Activated CD4-positive, CD25-positive, alpha-beta regulatory T cell (primary cell): ENCODE data around the gene POLR3GL.

ENCODE experiments used
- DNase-seq, 4 experiments: peaks; one replicate each; lab custom pipeline; 2025; lab: John Stamatoyannopoulos, UW

POLR3GL gene

DNA sequence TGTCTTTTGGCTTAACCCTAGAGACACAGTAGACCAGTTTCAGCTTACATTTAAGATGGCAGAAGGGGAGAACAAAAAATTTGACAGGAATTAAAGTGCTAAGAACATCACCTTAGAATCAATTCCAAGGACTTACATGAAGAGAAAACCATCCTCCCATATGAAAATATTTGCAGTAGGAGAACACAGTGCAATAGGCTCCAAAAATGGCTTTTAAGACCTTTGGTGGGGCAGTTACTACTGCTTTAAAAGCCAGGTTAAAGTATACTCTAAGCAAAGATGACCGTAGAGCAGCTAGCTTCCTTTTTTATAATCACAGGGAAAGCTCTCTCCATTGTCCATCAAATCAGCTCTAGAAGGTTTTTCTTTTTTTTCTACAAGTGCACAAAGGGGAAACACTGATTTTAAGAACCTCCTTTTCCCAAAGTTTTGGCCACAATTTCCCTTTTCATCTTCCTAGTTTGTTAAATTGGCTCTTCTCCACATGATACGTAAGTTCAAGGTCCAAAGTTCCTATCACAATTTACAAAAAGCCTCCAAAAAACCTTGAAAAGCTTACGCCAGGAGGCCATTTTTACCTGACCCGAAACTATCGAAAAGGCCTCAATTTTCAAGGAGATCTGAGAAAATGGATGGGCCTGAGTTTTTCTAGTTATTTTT is 28.6 kb downstream of the POLR3GL start:
- DNase-seq, result no peak

DNA sequence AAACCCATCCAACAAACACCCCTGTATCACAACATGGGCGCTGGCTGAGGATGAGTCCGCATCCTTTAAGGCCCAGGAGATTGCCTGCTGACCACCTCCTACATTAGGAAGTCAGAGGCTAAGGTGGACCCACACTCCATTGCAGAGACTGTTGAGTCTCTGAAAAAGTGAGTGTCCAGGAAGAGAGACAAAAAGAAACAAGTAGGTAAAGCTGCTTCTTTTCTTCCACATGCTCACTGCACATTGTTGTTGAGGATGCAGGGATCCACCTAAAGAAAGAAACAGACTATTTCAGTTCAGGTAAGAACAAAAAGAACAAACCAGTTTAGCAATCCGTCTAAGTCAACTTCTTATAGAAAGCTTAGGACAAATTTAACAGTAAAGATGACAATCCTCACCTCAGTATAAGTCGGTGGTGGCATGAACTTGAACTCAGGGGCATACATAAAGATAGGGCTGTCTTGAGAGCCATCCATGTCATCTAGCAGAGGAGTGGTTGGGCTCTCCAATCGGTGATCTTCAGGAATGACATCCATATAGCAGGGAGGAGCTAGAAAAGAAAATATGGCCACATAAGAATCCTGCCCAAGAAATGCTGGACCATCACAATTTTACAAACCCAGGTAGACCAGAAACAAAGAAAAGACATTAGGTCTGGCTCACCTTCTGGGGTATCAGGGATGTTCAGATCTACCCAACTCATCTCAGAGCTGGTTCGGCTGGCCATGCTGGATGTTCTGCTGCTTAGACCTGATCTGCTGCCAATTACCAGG is 29.3 kb downstream of the POLR3GL start:
- no peak for DNase-seq

DNA sequence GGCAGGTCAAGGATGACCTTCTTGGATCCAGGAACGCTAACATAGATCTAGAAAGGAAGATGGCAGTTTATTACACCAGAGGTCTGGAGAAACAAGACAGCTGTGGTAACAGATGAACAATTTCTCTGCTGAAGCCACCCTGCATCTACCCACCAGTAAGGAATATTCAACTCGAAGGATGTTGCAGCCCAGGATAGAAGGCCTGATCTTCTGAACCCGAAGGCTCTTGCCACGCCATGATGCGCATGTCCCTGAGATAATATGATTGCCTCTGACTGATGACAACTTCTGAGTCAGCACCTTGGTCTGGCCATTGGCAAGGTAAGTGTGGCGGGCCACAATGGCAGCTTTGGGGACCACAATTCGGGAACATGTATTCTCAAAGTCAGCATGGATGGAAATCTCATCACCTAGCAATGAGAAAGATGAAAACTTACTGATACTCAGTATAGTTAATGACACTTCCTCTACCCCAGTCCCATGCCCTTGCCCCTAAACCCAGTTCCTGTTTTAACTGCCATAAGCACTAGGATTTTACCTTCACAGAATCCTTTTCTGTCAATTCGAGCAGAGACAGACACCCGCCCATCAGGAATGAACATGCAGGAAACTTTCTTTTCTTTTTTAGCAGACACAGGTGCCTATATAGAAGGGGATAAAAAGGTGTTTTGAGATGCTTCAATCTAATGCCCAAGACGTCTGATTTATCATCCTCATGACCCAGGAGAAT is 30.1 kb downstream of the POLR3GL start:
- DNase-seq, result no peak

DNA sequence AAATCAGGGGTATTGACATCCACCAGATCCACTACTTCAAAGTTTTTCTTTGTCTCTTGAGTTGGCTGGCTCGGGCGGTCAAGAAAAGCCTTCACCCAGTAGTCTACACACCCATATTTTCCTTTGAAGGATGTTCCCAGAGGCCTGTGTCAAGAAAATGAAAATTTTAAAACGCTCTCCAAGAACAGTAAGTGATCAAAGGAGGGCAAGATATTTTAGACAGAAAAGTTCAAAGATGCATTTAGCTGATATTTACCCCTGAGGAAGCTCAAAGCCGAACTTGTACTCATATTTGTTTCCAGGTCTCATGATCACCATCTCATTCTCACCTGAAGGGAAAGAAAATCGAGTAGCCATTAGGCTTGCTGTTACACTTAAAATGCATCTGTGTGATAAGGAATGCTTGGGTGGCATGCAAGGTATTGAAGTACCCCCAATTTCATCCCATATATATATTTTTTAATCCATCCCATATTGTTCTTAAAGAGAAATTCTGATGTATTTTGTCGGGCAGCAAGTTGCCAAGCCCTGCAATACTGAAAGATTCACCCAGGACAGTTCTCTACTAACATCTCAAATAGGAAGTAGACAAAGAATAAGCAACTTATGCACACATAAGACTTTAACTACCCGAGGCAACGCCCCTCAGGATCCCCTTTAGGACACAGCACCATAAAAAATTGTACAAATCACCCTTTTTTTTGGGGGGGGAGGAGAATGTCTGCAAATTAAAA is 30.8 kb downstream of the POLR3GL start:
- DNase-seq, result no peak

DNA sequence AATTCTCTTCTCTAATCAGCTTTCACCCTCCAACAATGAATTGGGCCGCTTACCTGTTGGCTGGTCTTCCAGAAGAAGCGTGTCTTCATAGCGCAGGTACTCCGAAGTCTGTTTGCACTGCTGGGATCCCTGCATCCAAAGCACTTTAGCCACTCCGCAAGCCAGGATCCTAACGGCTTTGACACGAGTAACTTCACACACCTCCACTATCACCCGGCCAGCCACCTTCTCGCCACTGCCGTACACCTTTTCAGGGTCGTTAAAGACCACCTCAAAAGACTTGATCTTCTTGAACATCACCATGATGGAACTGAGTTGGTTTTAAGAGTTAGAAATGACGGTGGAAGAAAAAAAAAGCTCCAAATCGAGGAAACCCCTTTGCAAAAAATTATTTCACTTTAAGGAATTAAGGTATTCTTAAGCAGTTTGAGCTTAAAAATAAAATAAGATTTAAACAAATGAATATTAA is 31.5 kb downstream of the POLR3GL start:
- no peak for DNase-seq

DNA sequence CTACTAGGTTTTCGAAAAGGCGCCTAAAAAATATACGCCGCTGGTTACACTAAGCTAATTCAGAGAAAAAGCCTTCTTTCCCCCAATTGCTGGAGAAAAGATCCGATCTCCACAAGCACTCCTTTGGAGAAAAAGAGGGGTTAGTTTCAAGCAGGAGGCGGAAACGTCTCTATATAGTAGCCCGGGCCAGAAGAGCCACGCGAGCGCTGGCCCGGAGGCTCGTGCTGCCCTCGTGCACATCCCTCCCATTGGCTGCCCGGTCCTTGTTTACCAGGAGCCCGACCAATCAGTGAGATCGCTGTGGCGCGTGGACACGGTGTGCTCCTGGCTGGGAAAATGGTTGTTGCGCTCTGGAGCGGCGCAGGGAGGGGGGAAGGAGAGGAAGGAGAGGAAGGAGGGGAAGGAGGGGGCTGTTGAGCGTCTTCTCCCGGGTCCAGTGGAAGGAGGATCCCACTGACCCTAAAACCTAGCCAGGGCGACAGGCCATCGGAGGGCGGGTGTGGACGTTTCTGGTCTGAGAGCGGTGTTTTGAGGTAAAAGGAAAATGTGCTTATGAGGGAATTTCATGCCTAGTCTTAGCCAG is 32.0 kb downstream of the POLR3GL start, which contains the start of gene TXNIP:
Gene TXNIP (minus strand): TSS at position 147 of the 583 bp plus-strand sequence. CDS start 313 bp downstream, outside the sequence.
- DNase-seq, result peak; percentile 75 to 86 (median 79)

DNA sequence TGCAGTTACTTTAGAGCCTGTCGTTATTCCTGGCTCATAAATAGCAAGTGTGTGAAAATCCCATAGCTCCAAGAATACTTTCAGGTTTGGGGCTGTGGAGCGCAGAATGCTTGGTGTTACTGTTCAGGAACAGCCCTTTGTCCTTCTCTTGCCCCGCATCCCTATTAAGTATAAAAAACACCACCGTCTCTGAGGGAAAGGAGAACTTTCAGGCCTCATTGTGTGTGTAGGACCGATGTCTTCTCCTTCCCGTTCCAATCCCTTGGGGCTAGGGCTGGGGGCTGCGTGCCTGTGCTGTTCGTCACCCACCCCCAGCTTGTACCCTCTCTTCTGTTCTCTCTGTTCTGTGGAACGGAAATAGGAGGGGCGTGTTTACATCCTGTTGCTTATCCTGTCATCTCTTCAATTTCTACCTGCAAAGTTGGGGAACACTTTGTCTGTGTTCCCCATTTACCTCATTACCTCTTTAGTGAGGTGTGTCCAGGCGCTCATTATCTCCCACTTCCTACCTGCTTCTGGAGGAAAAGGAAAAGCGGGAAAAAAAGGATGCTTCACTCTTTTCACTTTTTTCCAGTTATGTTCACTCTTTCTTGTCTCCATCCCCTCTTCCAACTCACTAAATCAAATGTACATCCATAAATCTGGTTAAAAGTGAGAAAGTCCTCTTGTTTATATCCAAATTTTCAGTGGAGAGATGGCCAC is 32.7 kb downstream of the POLR3GL start:
- peak in 3 of 4 experiments; percentile 14 to 44 (median 33) for DNase-seq

DNA sequence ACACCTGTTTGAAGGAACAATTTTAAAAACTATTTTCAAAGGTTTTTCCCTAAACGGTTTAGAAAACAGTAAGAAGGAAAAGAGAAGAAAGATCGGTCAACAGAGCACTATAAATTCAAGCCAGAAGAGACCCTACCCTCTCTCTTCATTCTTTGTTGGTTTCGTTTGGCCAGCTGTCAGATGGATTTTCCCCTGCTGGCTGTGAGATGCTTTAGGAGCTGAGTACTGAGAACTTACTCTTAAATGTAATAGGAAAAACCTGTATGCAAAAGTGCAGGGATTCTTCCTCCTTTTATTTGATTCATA is 33.2 kb downstream of the POLR3GL start:
- no peak for DNase-seq

DNA sequence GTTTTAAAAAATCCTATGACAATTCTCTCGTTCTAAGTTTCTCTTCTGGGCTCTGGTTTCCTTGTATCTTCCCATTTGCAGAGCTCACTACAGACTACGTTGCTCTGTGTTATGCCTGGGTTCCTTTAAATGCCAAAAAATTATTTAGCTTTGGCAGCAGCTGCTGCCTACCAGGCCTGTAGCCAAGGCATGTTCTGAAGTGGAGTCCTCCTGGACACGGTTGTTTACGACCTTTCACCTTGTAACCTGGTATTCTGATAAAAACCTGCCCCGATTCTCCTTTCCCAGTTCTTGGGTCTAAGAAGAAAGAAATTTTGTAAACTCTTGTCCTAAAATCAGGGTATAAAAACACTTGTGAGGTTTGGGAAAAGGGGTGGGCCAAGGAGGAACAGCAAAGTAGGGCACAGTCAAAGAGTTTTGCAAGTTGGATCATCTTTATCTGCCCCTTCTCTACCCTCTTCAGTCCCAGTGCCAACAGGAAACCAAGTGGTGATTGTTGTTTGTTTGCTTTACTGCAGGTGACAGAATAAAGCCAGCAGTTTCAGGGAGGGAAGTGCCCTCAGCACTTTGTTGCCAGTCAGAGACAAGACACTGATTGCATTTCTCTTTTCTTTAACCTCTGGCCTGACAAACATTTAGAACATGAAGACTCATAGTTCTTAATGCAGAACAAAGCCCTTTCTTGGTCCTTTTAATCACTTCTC is 35.0 kb downstream of the POLR3GL start:
- DNase-seq, result no peak

DNA sequence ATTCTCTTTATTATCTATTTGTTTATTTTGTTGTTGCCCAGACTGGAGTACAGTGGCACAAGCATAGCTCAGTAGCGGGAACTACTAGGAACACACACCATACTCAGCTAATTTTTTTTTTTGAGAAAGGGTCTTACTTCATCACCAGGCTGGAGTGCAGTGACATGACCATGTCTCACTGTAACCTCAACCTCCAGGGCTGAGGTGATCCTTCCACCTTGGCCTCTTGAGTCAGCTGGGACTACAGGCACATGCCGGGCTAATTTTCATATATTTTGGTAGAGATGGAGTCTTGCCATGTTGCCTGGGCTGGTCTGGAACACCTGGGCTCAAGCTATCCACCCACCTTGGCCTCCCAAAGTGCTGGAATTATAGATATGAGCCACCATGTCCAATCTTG is 37.2 kb downstream of the POLR3GL start:
- no peak for DNase-seq

DNA sequence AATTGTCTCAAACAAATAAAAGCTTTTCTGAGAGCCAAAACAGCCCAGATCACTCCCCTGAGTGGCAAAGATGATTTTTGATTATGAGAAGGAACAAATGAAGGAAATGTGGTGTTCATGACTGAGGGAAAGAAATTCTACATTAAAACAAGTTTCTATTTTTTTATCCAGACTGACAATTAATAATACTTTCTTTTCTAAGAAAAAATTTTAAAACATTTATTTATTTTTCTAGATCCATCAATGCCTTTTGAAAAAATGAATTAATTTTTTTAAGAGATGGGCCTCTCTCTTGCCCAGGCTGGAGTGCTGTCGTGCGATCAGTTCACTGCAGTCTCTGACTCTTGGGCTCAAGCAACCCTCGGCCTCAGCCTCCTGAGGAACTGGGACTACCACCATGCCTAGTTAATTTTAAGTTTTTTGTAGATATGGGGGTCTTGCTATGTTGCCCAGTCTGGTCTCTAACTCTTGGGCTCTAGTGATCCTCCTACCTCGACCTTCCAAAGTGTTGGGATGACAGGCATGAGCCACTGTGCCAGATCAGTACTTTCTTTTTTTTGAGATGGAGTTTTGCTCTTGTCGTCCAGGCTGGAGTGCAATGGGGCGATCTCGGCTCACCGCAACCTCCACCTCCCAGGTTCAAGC is 43.1 kb downstream of the POLR3GL start:
- DNase-seq, result no peak

DNA sequence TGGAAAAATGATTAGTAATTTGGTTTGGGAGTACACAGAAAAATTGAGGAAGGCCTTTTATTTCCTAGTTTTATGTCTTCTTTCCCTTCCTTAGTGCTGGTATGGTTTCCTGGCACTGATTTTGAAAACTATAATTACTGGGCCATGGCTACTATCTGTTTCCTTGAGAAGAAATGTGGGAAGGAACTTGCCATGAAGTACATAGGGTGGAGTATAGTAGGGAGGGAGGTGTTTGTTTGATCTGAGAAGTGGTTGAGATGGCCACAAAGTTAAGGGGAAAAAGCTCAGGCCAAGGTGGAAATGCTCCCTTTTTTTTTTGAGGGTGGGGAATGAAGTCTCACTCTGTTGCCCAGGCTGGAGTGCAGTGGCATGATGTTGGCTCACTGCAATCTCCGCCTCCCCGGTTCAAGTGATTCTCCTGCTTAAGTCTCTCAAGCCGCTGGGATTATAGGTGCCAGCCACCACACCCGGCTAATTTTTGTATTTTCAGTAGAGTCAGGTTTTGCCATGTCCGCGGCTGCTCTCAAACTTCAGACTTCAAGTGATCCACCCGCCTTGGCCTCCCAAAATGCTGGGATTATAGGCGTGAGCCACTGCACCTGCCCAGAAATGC is 45.7 kb downstream of the POLR3GL start:
- DNase-seq, result no peak

DNA sequence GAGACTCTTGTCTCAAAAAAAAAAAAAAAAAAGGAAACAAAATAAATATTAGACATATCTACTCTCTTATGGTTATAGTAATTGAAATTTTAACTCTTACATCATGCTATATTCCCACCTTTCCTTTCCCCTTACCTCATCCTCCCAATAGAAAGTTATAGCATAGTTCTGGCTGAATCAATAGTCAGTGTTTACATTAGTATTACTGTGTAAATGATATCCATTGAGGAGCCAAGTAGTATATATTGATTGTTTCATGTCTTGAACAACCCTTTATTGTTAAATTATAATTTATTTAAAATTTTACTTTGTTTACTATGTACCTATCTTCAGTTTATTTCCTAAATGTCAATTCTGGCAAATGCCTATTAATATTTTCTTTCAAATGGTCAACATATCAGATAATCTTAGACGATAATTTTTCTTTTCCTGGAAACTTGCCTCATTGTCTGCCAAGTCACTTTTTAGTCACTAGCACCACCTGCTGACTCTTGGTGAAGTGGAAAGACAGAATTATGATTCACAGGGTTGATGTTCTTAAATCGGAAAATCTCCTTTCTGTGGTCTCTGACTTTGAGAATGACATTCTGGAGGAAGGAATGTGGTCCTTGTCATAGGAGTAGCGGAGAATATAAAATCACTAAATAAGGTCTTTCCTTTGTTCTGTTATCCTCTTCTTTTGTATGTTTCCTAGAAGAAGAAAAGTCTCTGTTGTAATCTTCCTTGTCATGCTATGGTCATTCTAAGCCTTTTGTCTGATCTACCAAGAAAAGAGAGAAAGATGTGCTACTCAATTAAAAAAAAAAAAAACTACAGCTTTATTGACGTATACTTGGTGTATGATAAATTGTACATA is 48.4 kb downstream of the POLR3GL start:
- DNase-seq, result peak; percentile 9 to 32 (median 14)

DNA sequence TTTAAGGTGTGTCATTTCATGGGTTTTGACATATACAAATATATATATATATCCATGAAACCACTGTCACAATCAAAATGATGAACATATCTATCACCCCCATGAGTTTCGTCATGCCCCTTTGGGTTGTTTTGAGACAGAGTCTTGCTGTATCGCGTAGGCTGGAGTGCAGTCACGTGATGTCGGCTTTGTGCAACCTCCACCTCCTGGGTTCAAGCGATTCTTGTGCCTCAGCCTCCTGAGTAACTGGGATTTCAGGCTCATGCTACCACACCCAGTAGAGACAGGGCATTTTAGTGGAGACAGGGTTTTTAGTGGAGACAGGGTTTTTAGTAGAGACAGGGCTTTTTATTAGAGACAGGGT is 49.1 kb downstream of the POLR3GL start:
- no peak for DNase-seq

DNA sequence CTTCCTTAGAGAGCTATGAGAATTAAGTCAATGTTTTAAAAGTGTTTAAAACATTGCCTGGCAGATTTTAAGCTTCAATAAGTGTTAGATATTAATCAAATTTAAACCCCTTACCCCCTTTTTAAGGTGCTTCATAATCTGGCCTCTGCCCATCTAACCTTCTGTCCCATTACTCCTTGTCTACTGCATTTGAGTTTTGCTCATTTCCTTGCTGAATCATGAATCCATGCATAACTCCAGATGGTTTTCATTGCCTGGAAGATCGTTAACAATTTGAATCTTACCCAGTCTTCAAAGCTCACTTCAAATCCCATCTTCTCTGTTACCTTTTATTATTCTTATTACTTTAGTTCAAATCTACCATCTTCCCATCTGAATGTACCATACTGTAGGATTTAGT is 52.4 kb downstream of the POLR3GL start:
- no peak for DNase-seq

DNA sequence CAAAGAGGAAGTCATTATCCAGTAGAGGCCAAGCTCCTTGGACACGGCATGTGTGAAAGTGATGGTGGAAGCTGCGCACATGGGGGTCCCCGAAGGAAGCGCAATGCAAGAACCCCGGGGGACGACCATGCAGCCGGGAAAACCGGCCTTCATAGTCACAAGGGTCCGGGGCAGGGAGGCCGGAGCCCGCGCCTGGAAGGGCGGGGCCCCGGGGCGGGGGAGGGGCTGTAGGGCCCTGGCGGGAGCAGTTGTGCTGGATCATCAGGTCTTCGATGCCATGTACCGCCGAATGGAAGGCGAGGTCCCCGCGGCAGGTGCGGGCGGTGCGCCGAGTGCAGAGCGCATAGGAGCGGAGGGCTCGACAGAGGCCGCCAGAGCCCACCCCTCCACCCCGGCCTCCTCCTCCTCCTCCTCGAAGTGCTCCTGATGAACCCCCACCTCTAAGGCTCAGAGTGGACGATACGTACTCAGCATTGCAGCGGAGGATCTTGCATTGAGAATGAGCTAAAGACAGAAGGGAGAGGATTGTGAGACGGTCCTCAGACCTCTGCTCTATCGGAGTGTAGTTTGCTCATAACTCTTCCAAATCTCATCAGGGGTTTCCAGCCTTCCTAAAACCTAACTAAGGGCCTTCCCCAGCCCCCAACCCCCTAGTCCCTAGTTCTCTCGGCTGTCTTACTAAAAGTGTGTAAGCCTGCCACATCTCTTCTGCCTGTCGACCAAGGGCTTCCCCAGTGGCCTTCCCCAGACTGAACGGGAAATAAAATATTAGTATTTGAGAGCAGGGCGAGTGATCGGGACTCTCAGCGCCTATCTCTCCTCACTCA is 55.0 kb downstream of the POLR3GL start:
- DNase-seq, result no peak
